ENCODE data around the gene CHST10. TPM values are rescaled to one million over a fixed set of nuclear protein-coding genes. Genes with fewer than 3 reads are reported as not detected.
"Not testable (repeated sequence)": the region's sequence is repeated elsewhere in the genome, so short reads cannot be mapped to it uniquely, and the experiment has no call there.

Gene CHST10
- total RNA-seq, 3 donors from 2014 or later (not counting 1 experiment from before 2014, with no cell fraction given) = 11.1 to 15.3 (median 13.4) TPM

- no peaks in the 10 kb centered on the region for H3K36me3 Mint-ChIP-seq
- no peaks in the 10 kb centered on the region for H3K36me3 ChIP-seq (ENCODE audit: control insufficient read depth, insufficient read depth, low read length)
- DNase-seq (no peak), ATAC-seq (no peak)
- H3K4me1 ChIP-seq (ENCODE audit: control insufficient read depth, insufficient read depth, low read length) = no peaks in the 10 kb centered on the region
- intact Hi-C loops (cut with micrococcal nuclease) = loop anchor here (1.0 kb wide), 1 partner anchor 117 kb away; no protein-coding TSS in a partner anchor
- no peaks in the 10 kb centered on the region for H3K9me3 Mint-ChIP-seq
- H3K27ac Mint-ChIP-seq = no peak overlapping the region
- no peaks in the 10 kb centered on the region for H3K27me3 ChIP-seq (ENCODE audit: control insufficient read depth, insufficient read depth, low read length)
- H3K4me1 Mint-ChIP-seq = no peaks in the 10 kb centered on the region
- no peak for TF ChIP-seq CTCF (IDR thresholded peaks at IDR 0.05)
- no peak overlapping the region for H3K27ac ChIP-seq (ENCODE audit: low read length)
- H3K4me3 ChIP-seq (ENCODE audit: low read length) = no peak overlapping the region
- 88% methylated on average over 2 of the region's 3 CpGs for WGBS (ENCODE audit: insufficient coverage)
- no peaks in the 10 kb centered on the region for H3K9me3 ChIP-seq (ENCODE audit: control insufficient read depth, insufficient read depth, low read length)
- no peak overlapping the region for H3K4me3 Mint-ChIP-seq
- peaks cover 3 to 6% of the 10 kb centered on the region in 2 donors for H3K27me3 Mint-ChIP-seq (ENCODE audit: low read depth in 2 of 2)
Measured at GRCh38 chr2:100380681-100381080, 36.8 kb downstream of the CHST10 start.

- Histone ChIP-seq H3K9me3 (ENCODE audit: control insufficient read depth, insufficient read depth, low read length) (no peaks in the 10 kb centered on the region), H3K27me3 (ENCODE audit: control insufficient read depth, insufficient read depth, low read length) (no peaks in the 10 kb centered on the region), H3K27ac (ENCODE audit: low read length) (no peak overlapping the region), H3K36me3 (ENCODE audit: control insufficient read depth, insufficient read depth, low read length) (no peaks in the 10 kb centered on the region), H3K4me1 (ENCODE audit: control insufficient read depth, insufficient read depth, low read length) (no peaks in the 10 kb centered on the region), H3K4me3 (ENCODE audit: low read length) (no peak overlapping the region)
- ATAC-seq (no peak), DNase-seq (no peak)
- Mint-ChIP-seq H3K27me3 (ENCODE audit: low read depth in 2 of 2) (peaks cover 10 to 19% of the 10 kb centered on the region in 2 donors), H3K4me1 (no peaks in the 10 kb centered on the region), H3K9me3 (peaks cover 0 to under 1% of the 10 kb centered on the region in 2 donors), H3K27ac (no peak overlapping the region), H3K4me3 (no peak overlapping the region), H3K36me3 (peaks cover 5% of the 10 kb centered on the region)
- no peak for TF ChIP-seq CTCF (IDR thresholded peaks at IDR 0.05)
- intact Hi-C loops (cut with micrococcal nuclease) = no loop called here
- WGBS (ENCODE audit: insufficient coverage) = 93% methylated on average over 7 of the region's 7 CpGs
Measured at GRCh38 chr2:100376836-100377235, 40.6 kb downstream of the CHST10 start.

GRCh38 chr2:100367163-100367562 lies 50.3 kb downstream of the CHST10 start:
- Histone ChIP-seq H3K4me3 (ENCODE audit: low read length) (no peak overlapping the region), H3K27ac (ENCODE audit: low read length) (no peak overlapping the region), H3K4me1 (ENCODE audit: control insufficient read depth, insufficient read depth, low read length) (no peaks in the 10 kb centered on the region), H3K9me3 (ENCODE audit: control insufficient read depth, insufficient read depth, low read length) (peaks cover 3% of the 10 kb centered on the region), H3K27me3 (ENCODE audit: control insufficient read depth, insufficient read depth, low read length) (peaks cover 2% of the 10 kb centered on the region), H3K36me3 (ENCODE audit: control insufficient read depth, insufficient read depth, low read length) (no peaks in the 10 kb centered on the region)
- H3K9me3 Mint-ChIP-seq = peaks cover 5 to 6% of the 10 kb centered on the region in 2 donors
- H3K36me3 Mint-ChIP-seq = peaks cover 18% of the 10 kb centered on the region
- H3K27ac Mint-ChIP-seq = no peak overlapping the region
- peaks cover 17 to 46% of the 10 kb centered on the region in 2 donors for H3K27me3 Mint-ChIP-seq (ENCODE audit: low read depth in 2 of 2)
- intact Hi-C loops (cut with micrococcal nuclease) = no loop called here
- ATAC-seq (no peak), DNase-seq (no peak)
- no peak for TF ChIP-seq CTCF (IDR thresholded peaks at IDR 0.05)
- 67% methylated on average over 1 of the region's 1 CpG for WGBS (ENCODE audit: insufficient coverage)
- no peaks in the 10 kb centered on the region for H3K4me1 Mint-ChIP-seq
- no peak overlapping the region for H3K4me3 Mint-ChIP-seq

GRCh38 chr2:100365434-100365833 lies 52.0 kb downstream of the CHST10 start:
- Histone ChIP-seq H3K27me3 (ENCODE audit: control insufficient read depth, insufficient read depth, low read length) (no peaks in the 10 kb centered on the region), H3K27ac (ENCODE audit: low read length) (no peak overlapping the region), H3K4me1 (ENCODE audit: control insufficient read depth, insufficient read depth, low read length) (no peaks in the 10 kb centered on the region), H3K36me3 (ENCODE audit: control insufficient read depth, insufficient read depth, low read length) (no peaks in the 10 kb centered on the region), H3K4me3 (ENCODE audit: low read length) (no peak overlapping the region), H3K9me3 (ENCODE audit: control insufficient read depth, insufficient read depth, low read length) (peaks cover 10% of the 10 kb centered on the region)
- peaks cover 2 to 4% of the 10 kb centered on the region in 2 donors for H3K9me3 Mint-ChIP-seq
- H3K36me3 Mint-ChIP-seq = peaks cover 7% of the 10 kb centered on the region
- TF ChIP-seq CTCF (IDR thresholded peaks at IDR 0.05) = no peak
- no peak overlapping the region for H3K27ac Mint-ChIP-seq
- no peaks in the 10 kb centered on the region for H3K4me1 Mint-ChIP-seq
- peaks cover 12 to 28% of the 10 kb centered on the region in 2 donors for H3K27me3 Mint-ChIP-seq (ENCODE audit: low read depth in 2 of 2)
- no peak for DNase-seq
- no peak for ATAC-seq
- no peak overlapping the region for H3K4me3 Mint-ChIP-seq
- whole genome bisulfite sequencing (ENCODE audit: insufficient coverage) = 99% methylated on average over 3 of the region's 3 CpGs
- intact Hi-C loops (cut with micrococcal nuclease) = no loop called here

- H3K4me1 ChIP-seq (ENCODE audit: control insufficient read depth, insufficient read depth, low read length); DNase-seq; H3K4me1 Mint-ChIP-seq; H3K4me3 Mint-ChIP-seq; ATAC-seq; H3K27me3 ChIP-seq (ENCODE audit: control insufficient read depth, insufficient read depth, low read length); intact Hi-C loops (cut with micrococcal nuclease); H3K36me3 Mint-ChIP-seq; H3K9me3 Mint-ChIP-seq; H3K27ac Mint-ChIP-seq; H3K36me3 ChIP-seq (ENCODE audit: control insufficient read depth, insufficient read depth, low read length); H3K27ac ChIP-seq (ENCODE audit: low read length); H3K4me3 ChIP-seq (ENCODE audit: low read length): not testable (repeated sequence)
- 91% methylated on average over 6 of the region's 7 CpGs for WGBS (ENCODE audit: insufficient coverage)
- H3K9me3 ChIP-seq (ENCODE audit: control insufficient read depth, insufficient read depth, low read length) = peaks cover 10% of the 10 kb centered on the region
- peaks cover 14 to 32% of the 10 kb centered on the region in 2 donors for H3K27me3 Mint-ChIP-seq (ENCODE audit: low read depth in 2 of 2)
Measured at GRCh38 chr2:100362269-100362668, 55.2 kb downstream of the CHST10 start.
